NCI-H345 treated with DMSO at 0.1 percent for 48 hours (cell line): ENCODE measurements around the gene PROSER3.

ENCODE experiments used
- DNase-seq: peaks from one replicate; lab custom pipeline; 2025; ENCODE audit not compliant: unreplicated experiment; lab: John Stamatoyannopoulos, UW

Gene PROSER3

GRCh38 chr19:35775298-35776101, 17.5 kb downstream of the PROSER3 start, which contains the start of gene ARHGAP33:
Gene ARHGAP33, plus strand, starts transcription at chr19:35775564. Its CDS starts 95 bp downstream, at chr19:35775659.
- peak; percentile 100 for DNase-seq

GRCh38 chr19:35776102-35776788, 18.3 kb downstream of the PROSER3 start:
- no peak for DNase-seq

GRCh38 chr19:35777086-35777841, 19.3 kb downstream of the PROSER3 start:
- no peak for DNase-seq

GRCh38 chr19:35777961-35778360, 20.0 kb downstream of the PROSER3 start:
- no peak for DNase-seq

DNA sequence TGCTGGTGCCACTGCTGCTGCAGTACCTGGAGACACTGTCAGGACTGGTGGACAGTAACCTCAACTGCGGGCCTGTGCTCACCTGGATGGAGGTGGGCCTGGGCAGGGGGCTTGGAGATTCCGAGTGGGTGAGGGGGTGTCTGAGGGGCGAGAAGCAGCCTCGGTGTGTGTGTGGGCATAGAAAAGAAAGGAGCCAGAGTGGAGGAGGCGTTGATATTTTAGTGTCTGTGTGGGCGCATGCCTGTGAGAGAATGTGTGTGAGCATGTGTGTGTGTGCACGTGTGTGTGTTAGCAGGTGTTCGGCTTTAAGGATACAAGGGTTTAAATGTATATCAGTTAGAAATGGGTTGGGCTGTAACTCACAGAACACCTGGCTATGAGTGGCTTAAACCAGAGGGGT, 21.1 kb downstream of the PROSER3 start:
- DNase-seq = no peak

DNA sequence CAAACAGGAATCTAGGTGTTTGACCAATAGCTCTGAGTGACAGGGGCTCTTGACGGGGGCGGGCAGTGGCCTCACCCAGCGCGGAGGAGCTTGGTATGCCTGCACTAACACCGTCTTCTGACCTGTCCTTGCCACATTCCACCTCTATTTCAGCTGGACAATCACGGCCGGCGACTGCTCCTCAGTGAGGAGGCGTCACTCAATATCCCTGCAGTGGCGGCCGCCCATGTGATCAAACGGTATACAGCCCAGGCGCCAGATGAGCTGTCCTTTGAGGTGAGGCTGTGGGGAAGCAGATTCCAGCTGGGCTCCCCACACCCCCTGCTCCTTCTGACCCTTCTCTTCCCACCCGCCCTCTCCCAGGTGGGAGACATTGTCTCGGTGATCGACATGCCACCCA, 22.1 kb downstream of the PROSER3 start:
- no peak for DNase-seq

DNA sequence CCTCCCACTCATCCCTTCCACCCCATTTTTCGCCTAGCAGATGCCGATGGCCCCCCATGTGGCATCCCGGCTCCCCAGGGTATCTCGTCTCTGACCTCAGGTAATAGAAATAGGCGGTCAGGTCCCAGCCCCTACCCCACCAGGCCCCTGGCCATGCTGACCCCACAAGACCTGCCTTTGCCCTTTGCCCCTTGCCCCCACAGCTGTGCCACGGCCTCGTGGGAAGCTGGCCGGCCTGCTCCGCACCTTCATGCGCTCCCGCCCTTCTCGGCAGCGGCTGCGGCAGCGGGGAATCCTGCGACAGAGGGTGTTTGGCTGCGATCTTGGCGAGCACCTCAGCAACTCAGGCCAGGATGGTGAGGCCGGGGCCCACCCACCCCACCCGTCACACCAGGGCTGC, 22.7 kb downstream of the PROSER3 start:
- no peak for DNase-seq

GRCh38 chr19:35781650-35782049, 23.7 kb downstream of the PROSER3 start:
- no peak for DNase-seq

GRCh38 chr19:35782589-35782988, 24.6 kb downstream of the PROSER3 start:
- DNase-seq = no peak

- DNase-seq = no peak
Measured at GRCh38 chr19:35783469-35784434, 25.8 kb downstream of the PROSER3 start.

GRCh38 chr19:35784503-35785338, 26.7 kb downstream of the PROSER3 start:
- DNase-seq = no peak

DNA sequence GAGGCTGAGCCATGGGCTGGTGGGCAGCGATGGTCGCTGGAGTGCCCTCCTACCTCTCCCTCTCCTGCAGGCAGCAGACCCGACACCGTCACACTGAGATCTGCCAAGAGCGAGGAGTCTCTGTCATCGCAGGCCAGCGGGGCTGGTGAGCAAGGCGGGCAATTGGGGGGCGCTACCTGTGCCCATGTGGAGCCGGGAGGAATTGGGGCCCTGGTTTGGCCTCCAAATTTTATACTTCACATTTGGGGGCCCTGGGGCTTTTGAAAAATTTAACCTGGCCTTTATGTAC, 27.3 kb downstream of the PROSER3 start:
- DNase-seq = no peak

- no peak for DNase-seq
Measured at GRCh38 chr19:35786299-35787160, 28.6 kb downstream of the PROSER3 start.

DNA sequence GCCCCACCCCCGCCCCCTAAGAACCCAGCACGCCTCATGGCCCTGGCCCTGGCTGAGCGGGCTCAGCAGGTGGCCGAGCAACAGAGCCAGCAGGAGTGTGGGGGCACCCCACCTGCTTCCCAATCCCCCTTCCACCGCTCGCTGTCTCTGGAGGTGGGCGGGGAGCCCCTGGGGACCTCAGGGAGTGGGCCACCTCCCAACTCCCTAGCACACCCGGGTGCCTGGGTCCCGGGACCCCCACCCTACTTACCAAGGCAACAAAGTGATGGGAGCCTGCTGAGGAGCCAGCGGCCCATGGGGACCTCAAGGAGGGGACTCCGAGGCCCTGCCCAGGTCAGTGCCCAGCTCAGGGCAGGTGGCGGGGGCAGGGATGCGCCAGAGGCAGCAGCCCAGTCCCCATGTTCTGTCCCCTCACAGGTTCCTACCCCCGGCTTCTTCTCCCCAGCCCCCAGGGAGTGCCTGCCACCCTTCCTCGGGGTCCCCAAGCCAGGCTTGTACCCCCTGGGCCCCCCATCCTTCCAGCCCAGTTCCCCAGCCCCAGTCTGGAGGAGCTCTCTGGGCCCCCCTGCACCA, 29.3 kb downstream of the PROSER3 start:
- no peak for DNase-seq

- no peak for DNase-seq
Measured at GRCh38 chr19:35788205-35788960, 30.4 kb downstream of the PROSER3 start.

DNA sequence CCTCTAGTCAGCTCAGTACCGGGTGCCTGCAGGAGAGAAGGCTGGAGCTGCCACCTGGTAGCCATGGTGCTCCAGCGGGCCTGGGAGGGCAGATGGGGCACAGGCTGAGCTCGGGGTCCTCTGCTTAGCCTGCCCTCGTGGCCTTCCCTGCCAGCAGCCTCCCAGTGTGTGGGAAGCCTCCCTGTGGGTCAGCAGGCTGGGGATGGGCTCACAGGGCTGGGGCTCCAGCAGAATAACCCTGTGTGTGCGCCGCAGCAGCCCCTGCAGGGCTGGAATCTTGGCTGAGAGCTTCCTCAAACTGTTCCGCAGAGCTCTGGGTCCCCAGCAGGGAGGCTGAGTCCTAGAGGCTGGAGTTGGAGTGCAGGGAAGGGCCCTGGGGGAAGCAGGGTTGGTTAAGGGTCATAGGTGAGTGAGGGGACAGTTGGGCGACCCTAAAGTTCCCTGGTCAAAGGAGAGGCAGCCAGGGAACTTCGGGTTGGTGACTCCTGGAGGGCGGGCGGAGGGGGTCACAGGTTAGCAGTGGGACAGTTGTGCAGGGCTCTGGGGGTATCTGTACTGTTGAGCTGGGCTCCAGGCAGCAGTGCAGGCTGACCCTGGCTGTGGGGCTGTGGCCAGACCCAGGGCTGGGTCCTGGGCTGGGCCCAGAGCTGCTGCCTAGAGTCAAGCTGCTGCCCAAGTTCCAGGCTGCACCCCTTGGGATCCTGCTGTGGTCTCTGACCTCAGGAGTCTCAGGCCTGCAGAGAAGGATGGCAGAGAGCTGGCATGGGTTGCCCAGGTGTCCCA, 31.4 kb downstream of the PROSER3 start:
- no peak for DNase-seq
